Gastrocnemius medialis (tissue), 4 donors: ENCODE measurements around the gene LGALS3BP.

Experiments
- CTCF ChIP-seq, 5 experiments: fragments of 450-650 bp in 3 of 5; fragments of 200-600 bp in 2 of 5; sonication (generic) in 2 of 5; IDR thresholded peaks in 4 of 5; conservative IDR thresholded peaks in 1 of 5; 1 replicate in 4 of 5; 2 replicates in 1 of 5; pipeline ENCODE4 v1.5.1; 2016 to 2019; ENCODE audit warnings: antibody characterized with exemption in 5 of 5, mild to moderate bottlenecking in 3 of 5, moderate library complexity in 3 of 5
- POLR2A ChIP-seq, 2 donors: fragments of 450-650 bp; IDR thresholded peaks; one replicate each; pipeline ENCODE4 v1.6.1; 2017; ENCODE audit warnings: antibody characterized with exemption in 2 of 2, mild to moderate bottlenecking in 2 of 2, moderate library complexity in 2 of 2

- TF ChIP-seq POLR2A (IDR thresholded peaks at IDR 0.05) = no peak
- no peak for TF ChIP-seq CTCF (IDR thresholded peaks at IDR 0.05 in 4 of 5, conservative IDR thresholded peaks at IDR 0.05 in 1 of 5)
These were observed 23.5 kb downstream of the LGALS3BP start for GRCh38 chr17:78956254-78956653.
